ENCODE measurements around the gene SLC7A10. TPM values are rescaled to one million over a fixed set of nuclear protein-coding genes. Genes with fewer than 3 reads are reported as not detected.

The SLC7A10 gene
- not detected for total RNA-seq

DNA sequence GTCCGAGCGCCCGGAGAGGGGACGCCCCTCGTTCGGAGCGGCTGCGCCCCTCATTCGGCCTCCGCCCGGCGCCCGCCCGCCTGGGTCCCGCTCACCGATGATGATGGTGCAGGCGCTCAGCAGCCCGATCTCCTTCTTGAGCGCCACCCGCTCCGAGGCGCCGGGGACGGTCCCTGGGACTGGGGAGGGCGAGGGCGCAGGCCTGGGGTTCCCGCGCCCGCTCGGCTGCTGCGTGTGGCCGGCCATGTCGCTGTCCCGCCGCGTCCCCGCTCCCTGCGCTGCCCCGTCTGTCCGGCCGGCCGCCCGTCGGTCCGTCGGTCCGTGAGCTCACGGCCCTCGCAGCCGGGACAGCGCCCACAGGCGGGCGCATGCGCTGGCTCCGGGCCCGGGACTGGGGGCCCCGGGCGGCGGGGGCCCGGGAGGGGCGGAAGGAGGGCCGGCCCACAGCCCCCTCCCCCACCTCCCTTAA lies at the start of gene SLC7A10:
Gene SLC7A10, minus strand, starts transcription at position 393 of the 469 bp plus-strand sequence. Its CDS starts 147 bp downstream, at position 246.
- no peak for DNase-seq
- CTCF ChIA-PET = interaction anchor here (1.1 kb wide), 1 partner anchor 41 kb away, joined by 4 read pairs; no protein-coding TSS in a partner anchor
- H3K9me3 Mint-ChIP-seq = peaks cover 14% of the 10 kb centered on the region
- intact Hi-C loops (cut with micrococcal nuclease) = loop anchor here (5.0 kb wide), 1 partner anchor 83 kb away; no protein-coding TSS in a partner anchor
- H3K4me3 Mint-ChIP-seq = peak within 1 kb of the TSS; percentile 49
- H3K27me3 Mint-ChIP-seq (ENCODE audit: low read depth) = peaks cover 54% of the 10 kb centered on the region
- no peak within 1 kb of the TSS for H3K27ac Mint-ChIP-seq
- H3K4me1 Mint-ChIP-seq (ENCODE audit: low read depth) = peaks cover 10% of the 10 kb centered on the region
- peaks cover 6% of the 10 kb centered on the region for H3K36me3 Mint-ChIP-seq (ENCODE audit: low read depth)

DNA sequence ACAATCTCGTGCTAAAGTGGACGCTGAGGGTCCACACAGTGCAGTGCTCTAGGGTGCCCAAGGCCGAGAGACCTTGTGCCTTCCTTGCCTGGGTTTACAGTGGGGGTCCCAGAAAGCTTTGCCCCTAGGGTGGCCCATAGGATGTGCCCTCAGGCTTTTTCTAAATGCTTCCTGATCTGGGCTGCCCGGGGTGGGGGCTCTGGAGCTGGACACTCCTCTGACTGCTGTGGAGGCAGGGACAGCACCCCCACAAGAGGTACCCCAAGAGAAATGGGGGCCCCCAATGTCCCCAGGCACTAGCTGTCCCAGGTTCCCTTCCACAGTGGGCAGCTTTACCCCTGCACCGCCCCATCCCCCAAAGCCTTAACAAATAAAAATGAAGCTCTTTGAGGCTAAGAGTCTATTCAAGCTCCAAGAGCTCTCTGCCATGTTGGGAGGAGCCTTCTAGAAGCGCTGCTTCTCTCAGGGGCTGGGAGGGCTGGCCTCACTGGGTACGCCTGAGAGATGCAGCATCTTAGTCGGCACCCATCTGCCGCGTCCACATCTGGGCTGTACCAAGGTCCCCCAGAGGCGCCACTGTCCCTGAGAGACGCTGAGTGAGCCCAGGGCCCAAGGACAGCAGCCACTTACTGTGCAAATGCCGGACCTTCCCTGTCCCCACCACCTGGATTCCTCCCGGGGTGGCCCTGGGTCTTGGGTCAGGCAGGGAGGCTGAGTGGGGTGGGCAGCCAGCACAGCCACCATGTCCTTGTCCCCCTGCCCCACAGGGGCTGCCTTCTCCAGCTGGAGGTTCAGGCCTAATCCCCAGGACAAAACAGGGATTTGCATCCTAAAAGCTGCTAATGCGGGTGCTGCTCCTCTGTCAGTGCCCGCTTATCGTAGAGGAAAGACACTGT lies 49.3 kb upstream of the SLC7A10 start:
- H3K4me3 Mint-ChIP-seq = no peak overlapping the region
- intact Hi-C loops (cut with micrococcal nuclease) = no loop called here
- H3K9me3 Mint-ChIP-seq = no peaks in the 10 kb centered on the region
- H3K36me3 Mint-ChIP-seq (ENCODE audit: low read depth) = no peaks in the 10 kb centered on the region
- peaks cover 2% of the 10 kb centered on the region for H3K27me3 Mint-ChIP-seq (ENCODE audit: low read depth)
- DNase-seq = no peak
- H3K4me1 Mint-ChIP-seq (ENCODE audit: low read depth) = peaks cover 2% of the 10 kb centered on the region
- CTCF ChIA-PET = no interaction called here
- no peak overlapping the region for H3K27ac Mint-ChIP-seq

DNA sequence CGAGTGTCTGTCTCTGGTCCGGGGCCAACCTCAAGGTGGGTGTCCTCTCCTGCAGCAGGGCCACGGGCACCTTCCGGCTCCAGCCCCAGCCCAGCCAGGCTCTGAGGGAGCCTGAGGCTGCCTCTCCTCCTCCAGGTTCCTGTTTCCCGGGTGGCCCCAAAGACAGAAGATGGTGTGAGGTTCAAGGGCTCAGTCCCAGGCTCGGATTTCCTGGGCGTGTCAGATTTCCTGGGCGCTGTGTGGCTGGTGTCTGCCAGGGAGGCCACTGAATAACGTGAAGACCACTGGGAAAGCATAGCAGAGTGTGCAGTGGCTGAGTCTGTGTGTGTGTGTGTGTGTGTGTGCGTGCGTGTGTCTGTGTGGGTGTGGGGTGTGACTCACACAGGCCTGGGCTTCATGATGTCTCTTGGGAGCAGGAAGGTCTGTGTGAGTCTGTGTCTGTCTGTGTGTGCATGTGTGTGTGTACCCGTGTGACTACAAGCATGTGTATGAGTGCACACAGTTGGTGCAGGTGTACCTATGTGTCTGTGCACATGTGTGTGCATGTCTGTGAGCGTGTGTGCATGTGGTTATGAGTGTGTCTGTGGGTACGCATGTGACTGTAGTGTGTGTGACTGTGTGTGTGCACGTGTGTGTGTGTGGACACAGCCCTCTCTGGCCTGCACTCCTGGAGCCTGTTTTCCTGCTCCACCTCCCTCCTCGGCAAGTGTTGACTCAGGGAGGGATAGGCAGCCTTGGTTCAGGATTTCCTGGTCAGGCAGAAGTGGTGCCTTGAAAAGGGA lies 48.4 kb upstream of the SLC7A10 start:
- no peak overlapping the region for H3K4me3 Mint-ChIP-seq

DNA sequence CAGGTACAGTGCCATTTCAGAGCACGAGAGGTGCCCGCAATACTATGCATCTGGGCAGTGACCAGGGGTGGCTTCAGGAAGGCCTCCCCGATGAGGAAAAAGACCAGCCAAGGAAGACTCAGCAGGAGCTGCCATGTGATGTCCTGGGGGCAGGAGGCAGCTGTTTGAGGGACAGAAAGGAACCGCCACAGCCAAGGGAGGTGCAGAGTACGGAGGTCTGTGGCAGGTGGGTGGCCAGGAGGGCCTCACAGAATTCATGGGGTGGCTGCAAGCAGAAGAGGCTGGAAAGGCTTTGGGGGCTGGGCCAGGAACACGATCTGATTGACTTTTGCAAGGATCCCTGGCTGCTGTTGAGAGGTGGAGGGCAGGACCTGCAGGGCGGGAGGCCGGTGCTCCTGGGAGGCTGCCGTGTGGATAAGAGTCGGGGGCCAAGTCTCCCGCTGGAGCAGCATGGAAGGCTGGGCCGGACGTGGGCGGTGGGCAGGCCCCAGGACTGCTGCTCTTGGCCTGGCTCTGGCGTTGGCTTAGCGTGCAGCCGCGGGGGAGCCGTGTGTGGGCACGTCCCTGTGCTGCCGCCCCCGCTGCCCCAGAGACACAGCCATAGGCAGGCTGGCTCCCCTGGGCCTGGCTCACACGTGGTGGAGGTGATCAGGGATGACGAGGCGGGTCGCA lies 47.6 kb upstream of the SLC7A10 start:
- intact Hi-C loops (cut with micrococcal nuclease) = no loop called here
- Mint-ChIP-seq H3K36me3 (ENCODE audit: low read depth) (no peaks in the 10 kb centered on the region), H3K4me3 (no peak overlapping the region), H3K27ac (no peak overlapping the region), H3K9me3 (no peaks in the 10 kb centered on the region), H3K27me3 (ENCODE audit: low read depth) (peaks cover 2% of the 10 kb centered on the region), H3K4me1 (ENCODE audit: low read depth) (peaks cover 2% of the 10 kb centered on the region)
- DNase-seq = no peak
- CTCF ChIA-PET = no interaction called here

More for the DNA sequence above, 48.4 kb upstream of the SLC7A10 start:
- Mint-ChIP-seq H3K36me3 (ENCODE audit: low read depth) (no peaks in the 10 kb centered on the region), H3K9me3 (no peaks in the 10 kb centered on the region), H3K27me3 (ENCODE audit: low read depth) (peaks cover 2% of the 10 kb centered on the region), H3K4me1 (ENCODE audit: low read depth) (peaks cover 2% of the 10 kb centered on the region), H3K27ac (no peak overlapping the region)
- intact Hi-C loops (cut with micrococcal nuclease) = no loop called here
- CTCF ChIA-PET = no interaction called here
- peak; percentile 39 for DNase-seq

DNA sequence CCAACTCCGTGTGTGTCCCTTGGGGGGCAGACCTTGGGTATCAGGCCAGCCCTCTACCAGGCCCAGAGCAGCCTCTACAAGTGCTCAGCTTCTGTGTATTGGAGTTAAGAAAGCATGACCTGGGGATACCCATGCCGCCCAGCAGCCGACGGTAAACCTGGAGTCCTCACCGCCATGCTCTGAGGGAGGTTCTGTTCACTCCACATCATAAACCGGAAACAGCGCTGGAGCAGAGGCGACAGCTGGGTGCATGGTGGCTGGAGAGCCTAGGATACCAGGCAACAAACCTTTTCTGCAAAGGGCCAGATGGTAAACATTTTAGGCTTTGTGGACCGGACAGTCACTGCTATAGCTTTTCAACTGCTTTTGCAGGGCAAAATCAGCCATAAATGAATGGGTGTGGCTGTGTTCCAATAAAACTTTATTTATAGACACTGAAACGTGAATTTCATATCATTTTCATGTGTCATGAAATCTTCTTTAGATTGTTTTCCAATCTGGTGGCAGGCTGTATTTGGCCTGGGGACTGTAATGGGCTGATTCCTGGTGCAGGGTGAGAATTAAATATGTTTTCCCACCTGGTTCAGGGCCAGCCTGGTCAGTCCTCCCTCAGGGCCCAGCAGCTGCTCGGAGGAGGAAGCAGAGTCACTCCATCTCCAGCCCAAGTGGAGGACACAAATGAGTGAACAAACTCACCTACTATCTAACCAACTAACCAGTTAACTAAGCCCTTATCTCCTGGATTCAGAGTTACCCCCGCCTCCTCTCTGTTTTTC lies 45.8 kb upstream of the SLC7A10 start:
- Mint-ChIP-seq H3K4me3 (no peak overlapping the region), H3K4me1 (ENCODE audit: low read depth) (peaks cover 2% of the 10 kb centered on the region), H3K27me3 (ENCODE audit: low read depth) (peaks cover 2% of the 10 kb centered on the region), H3K9me3 (no peaks in the 10 kb centered on the region), H3K27ac (no peak overlapping the region), H3K36me3 (ENCODE audit: low read depth) (no peaks in the 10 kb centered on the region)
- intact Hi-C loops (cut with micrococcal nuclease) = no loop called here
- CTCF ChIA-PET = no interaction called here
- no peak for DNase-seq

DNA sequence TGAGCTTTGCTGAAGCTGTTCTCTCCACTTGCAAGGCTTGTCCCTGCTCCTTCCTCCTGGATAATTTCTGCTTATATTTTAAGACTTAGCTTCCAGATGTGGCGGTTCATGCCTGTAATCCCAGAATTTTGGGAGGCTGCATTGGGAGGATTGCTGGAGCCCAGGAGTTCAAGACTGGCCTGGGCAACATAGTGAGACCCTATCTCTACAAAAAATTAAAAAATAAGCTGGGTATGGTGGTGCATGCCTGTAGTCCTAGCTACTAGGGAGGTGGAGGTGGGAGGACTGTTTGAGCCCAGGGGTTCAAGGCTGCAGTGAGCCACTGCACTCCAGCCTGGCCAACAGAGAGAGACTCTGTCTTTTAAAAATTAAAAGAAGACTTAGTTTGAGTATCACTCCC lies 45.1 kb upstream of the SLC7A10 start:
- CTCF ChIA-PET = no interaction called here
- intact Hi-C loops (cut with micrococcal nuclease) = no loop called here
- no peaks in the 10 kb centered on the region for H3K36me3 Mint-ChIP-seq (ENCODE audit: low read depth)
- DNase-seq = no peak
- H3K27ac Mint-ChIP-seq = no peak overlapping the region
- no peak overlapping the region for H3K4me3 Mint-ChIP-seq
- H3K27me3 Mint-ChIP-seq (ENCODE audit: low read depth) = peaks cover 2% of the 10 kb centered on the region
- peaks cover 2% of the 10 kb centered on the region for H3K4me1 Mint-ChIP-seq (ENCODE audit: low read depth)
- no peaks in the 10 kb centered on the region for H3K9me3 Mint-ChIP-seq

DNA sequence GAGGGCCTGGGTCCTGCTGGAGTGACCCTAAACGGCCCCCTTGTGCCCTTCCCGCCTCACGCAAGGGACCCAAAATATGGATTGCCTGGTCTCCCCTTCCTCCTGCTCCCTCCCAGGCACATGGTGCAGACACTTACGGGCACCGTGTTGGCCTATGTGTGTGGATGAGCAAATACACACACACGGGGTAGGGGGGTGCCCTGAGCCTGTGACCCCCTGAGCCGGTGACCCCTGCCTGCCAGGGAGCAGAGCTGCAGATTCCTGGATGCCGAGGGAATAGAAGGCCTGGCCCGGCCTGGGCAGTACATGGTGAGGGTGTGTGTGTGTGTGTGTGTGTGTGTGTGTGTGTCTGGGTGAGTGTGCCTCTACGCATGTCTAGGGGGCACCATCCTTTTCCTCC lies 43.4 kb upstream of the SLC7A10 start:
- Mint-ChIP-seq H3K9me3 (no peaks in the 10 kb centered on the region), H3K27me3 (ENCODE audit: low read depth) (peaks cover 7% of the 10 kb centered on the region), H3K4me3 (no peak overlapping the region), H3K27ac (no peak overlapping the region), H3K4me1 (ENCODE audit: low read depth) (peaks cover 1% of the 10 kb centered on the region), H3K36me3 (ENCODE audit: low read depth) (no peaks in the 10 kb centered on the region)
- CTCF ChIA-PET = no interaction called here
- intact Hi-C loops (cut with micrococcal nuclease) = no loop called here
- no peak for DNase-seq

DNA sequence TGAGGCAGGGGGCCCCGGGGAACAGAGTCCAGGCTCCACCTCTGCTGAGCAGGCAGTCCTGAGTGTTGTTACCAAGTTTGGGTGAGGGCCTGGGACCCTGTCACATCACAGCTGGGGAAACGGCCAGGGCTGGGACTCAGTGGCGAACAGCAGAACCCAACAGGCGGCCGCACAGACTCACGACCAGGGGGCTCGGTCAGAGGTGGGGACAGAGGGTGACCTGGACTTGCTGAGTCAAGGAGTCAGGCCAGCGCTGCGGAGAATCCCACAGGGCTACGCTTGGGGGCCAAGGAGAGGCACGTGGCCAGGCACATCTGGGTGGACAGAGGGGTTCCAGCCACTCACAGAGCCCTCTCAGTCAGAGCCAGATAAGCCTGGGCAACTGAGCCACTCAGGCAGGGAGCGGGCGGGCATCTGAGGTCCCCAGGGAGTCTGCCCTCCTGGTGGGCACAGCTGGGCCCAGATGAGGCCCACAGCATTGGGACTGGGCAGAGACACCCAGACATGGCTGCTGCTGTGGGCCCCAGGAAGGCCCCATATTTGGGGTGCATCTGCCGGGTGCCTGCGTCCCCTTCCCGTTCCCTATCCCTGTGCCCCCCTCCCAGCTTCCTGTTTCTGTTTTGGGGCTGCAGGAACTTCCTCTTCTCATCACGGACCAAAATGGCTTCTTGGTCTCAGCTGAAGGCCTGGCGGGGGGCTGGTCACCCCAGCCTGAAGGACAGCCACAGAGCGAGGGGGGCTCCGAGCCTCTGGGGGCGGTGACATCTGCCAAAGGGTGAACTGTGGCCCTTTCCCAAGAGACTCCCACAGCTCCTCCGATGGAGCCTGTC lies 42.7 kb upstream of the SLC7A10 start:
- intact Hi-C loops (cut with micrococcal nuclease) = no loop called here
- Mint-ChIP-seq H3K9me3 (no peaks in the 10 kb centered on the region), H3K27ac (no peak overlapping the region), H3K4me3 (no peak overlapping the region), H3K4me1 (ENCODE audit: low read depth) (no peaks in the 10 kb centered on the region), H3K27me3 (ENCODE audit: low read depth) (peaks cover 7% of the 10 kb centered on the region), H3K36me3 (ENCODE audit: low read depth) (no peaks in the 10 kb centered on the region)
- CTCF ChIA-PET = no interaction called here
- no peak for DNase-seq

DNA sequence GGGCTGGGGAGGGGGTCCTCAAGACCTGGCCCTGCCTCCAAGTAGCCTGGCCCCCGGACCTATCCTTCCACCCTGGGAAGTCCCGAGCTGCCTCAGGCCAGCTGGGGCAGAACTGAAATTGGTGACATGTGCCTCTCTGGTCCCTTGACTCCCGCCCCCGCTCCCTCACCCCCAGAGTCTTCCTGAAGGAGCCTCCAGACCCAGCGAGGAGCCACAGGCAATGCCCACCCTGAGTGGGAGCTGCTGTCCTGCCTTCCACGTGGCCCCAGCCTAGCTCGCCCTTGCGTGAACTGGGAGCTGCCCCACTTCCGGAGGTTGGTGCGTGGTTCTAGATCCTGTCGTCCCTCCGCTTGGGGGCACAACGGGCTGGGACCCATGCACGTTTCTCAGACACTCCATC lies 42.1 kb upstream of the SLC7A10 start:
- Mint-ChIP-seq H3K9me3 (no peaks in the 10 kb centered on the region), H3K36me3 (ENCODE audit: low read depth) (no peaks in the 10 kb centered on the region), H3K27me3 (ENCODE audit: low read depth) (peaks cover 7% of the 10 kb centered on the region), H3K27ac (no peak overlapping the region), H3K4me3 (no peak overlapping the region), H3K4me1 (ENCODE audit: low read depth) (no peaks in the 10 kb centered on the region)
- DNase-seq = no peak
- CTCF ChIA-PET = no interaction called here
- intact Hi-C loops (cut with micrococcal nuclease) = no loop called here

DNA sequence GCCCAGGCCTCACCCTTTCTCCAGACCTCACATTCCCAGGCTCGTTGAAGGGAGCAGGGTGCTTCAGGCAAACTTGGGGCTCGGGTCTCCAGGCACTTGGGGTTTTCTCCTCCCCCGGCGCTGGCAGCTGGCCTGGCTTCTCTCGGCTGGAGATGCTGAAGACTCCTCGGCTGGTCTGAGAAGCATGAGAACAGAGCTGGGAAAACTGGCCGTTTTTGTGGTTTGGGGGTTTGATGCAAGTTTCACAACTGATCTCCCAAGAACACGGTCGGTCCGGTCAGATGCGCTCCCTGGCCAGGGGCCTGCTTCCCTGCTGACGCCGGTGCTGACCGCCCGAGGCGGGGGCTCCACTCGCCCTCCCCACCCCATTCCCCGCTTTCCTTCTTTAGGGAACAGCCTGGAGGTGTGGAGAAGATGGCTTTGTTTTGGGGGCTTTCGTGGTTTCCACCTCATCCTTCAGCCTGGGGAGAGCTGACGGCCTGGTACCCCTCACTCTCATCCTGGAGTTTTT lies 41.4 kb upstream of the SLC7A10 start:
- Mint-ChIP-seq H3K9me3 (no peaks in the 10 kb centered on the region), H3K4me3 (no peak overlapping the region), H3K27ac (no peak overlapping the region), H3K36me3 (ENCODE audit: low read depth) (no peaks in the 10 kb centered on the region), H3K27me3 (ENCODE audit: low read depth) (peaks cover 9% of the 10 kb centered on the region), H3K4me1 (ENCODE audit: low read depth) (no peaks in the 10 kb centered on the region)
- intact Hi-C loops (cut with micrococcal nuclease) = no loop called here
- DNase-seq = no peak
- CTCF ChIA-PET = no interaction called here

DNA sequence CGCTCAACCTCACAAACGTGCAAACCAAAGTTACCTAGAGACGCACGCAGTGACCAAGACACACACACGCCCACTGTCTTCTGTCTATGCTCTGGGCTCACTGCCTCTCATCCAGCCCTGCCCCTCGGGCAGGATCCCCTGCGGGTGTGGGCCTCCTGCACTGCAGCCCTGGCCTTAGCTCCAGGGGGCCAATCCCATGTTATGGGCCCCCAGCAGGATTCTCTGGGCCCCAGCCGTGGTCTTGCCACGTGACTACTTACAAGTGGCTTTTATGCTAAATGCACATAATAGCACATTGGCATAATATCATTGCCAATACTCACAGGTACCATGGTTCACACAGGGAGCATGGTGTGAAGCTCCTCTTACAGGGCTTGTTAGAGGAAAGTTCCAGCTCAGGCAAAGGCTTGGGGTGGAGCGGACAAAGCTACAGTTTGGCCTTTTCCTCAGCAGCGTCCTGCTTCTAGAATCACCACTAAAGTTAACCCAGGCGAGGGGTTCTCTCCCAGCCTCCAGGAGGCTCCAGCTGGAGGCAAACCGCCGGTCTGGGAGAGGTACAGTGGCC lies 39.3 kb upstream of the SLC7A10 start:
- Mint-ChIP-seq H3K4me1 (ENCODE audit: low read depth) (peaks cover 5% of the 10 kb centered on the region), H3K9me3 (no peaks in the 10 kb centered on the region), H3K27ac (no peak overlapping the region), H3K4me3 (no peak overlapping the region), H3K27me3 (ENCODE audit: low read depth) (peaks cover 19% of the 10 kb centered on the region), H3K36me3 (ENCODE audit: low read depth) (no peaks in the 10 kb centered on the region)
- intact Hi-C loops (cut with micrococcal nuclease) = no loop called here
- CTCF ChIA-PET = no interaction called here
- DNase-seq = no peak

All from activated naive CD4-positive, alpha-beta T cell treated with anti-CD3 and anti-CD28 coated beads for 36 hours (primary cell).